Fibroblast of lung (primary cell): ENCODE measurements around the gene ZNF511.

Source experiments
- CTCF ChIP-seq, 2 donors: IDR thresholded peaks in 1 of 2; conservative IDR thresholded peaks in 1 of 2; 1 replicate in 1 of 2; 2 replicates in 1 of 2; pipeline ENCODE4 v1.5.1; 2011 to 2012; ENCODE audit warnings: low read length in 2 of 2, control low read depth in 1 of 2, inconsistent platforms in 1 of 2, low read depth in 1 of 2, mild to moderate bottlenecking in 1 of 2
- EZH2 ChIP-seq: IDR thresholded peaks from 2 replicates; pipeline ENCODE4 v1.5.1; 2012; ENCODE audit warnings: low read length, control low read depth, mild to moderate bottlenecking; ENCODE audit errors: missing control alignments

GRCh38 chr10:133337370-133337725 lies 28.6 kb downstream of the ZNF511 start:
- TF ChIP-seq CTCF (conservative IDR thresholded peaks at IDR 0.05 in 1 of 2, IDR thresholded peaks at IDR 0.05 in 1 of 2; ENCODE audit: low read depth in 1 of 2, low read length in 2 of 2): no peak
- TF ChIP-seq EZH2: no peak
